Suprapubic skin (tissue), 4 donors: ENCODE results near the gene UNKL. TPM values are rescaled to one million over a fixed set of nuclear protein-coding genes. Genes with fewer than 3 reads are reported as not detected.

Experiments used
- DNase-seq, 2 donors: peaks; one replicate each; pipeline ENCODE4 v3.0.0-alpha.2; 2019; ENCODE audit warnings: low spot score in 2 of 2
- H3K27ac ChIP-seq: fragments of 200-600 bp; sonication (generic); one replicate; pipeline ENCODE4 v1.5.1; 2019
- H3K27me3 ChIP-seq: fragments of 200-600 bp; sonication (generic); one replicate; pipeline ENCODE4 v1.5.1; 2019
- H3K36me3 ChIP-seq: fragments of 200-600 bp; sonication (generic); one replicate; pipeline ENCODE4 v1.5.1; 2019
- H3K4me1 ChIP-seq: fragments of 200-600 bp; sonication (generic); one replicate; pipeline ENCODE4 v1.5.1; 2019
- H3K4me3 ChIP-seq: fragments of 200-600 bp; sonication (generic); one replicate; pipeline ENCODE4 v1.5.1; 2019; ENCODE audit warnings: mild to moderate bottlenecking
- H3K9me3 ChIP-seq: fragments of 200-600 bp; sonication (generic); one replicate; pipeline ENCODE4 v1.5.1; 2019
- CTCF ChIP-seq, 2 donors: fragments of 200-600 bp in 1 of 2; fragments of 450-650 bp in 1 of 2; sonication (generic) in 1 of 2; IDR thresholded peaks; one replicate each; pipeline ENCODE4 v1.5.1; 2016 to 2019; ENCODE audit warnings: antibody characterized with exemption in 2 of 2, mild to moderate bottlenecking in 1 of 2, moderate library complexity in 1 of 2
- EP300 ChIP-seq: sonication (generic); formaldehyde crosslinking; IDR thresholded peaks from one replicate; pipeline ENCODE4 v1.6.1; 2017; ENCODE audit warnings: antibody characterized with exemption
- POLR2A ChIP-seq, 2 donors: fragments of 450-650 bp; IDR thresholded peaks; one replicate each; pipeline ENCODE4 v1.6.1; 2017; ENCODE audit warnings: antibody characterized with exemption in 2 of 2, mild to moderate bottlenecking in 2 of 2, moderate library complexity in 2 of 2
- POLR2AphosphoS5 ChIP-seq, 3 donors: sonication (generic); formaldehyde crosslinking; IDR thresholded peaks; one replicate each; pipeline ENCODE4 v1.6.1; 2017; ENCODE audit warnings: antibody characterized with exemption in 3 of 3
- WGBS: methylation state at CpG from one replicate; pipeline ENCODE4 v1.1.5; 2018; 5-methylcytosine and 5-hydroxymethylcytosine counted together
- total RNA-seq, 4 donors: library from RNA; depleted of rRNA; stranded (reverse); fragments of >200 nt; gene quantifications; one replicate each; pipeline ENCODE4 v1.1.0, GENCODE V29; 2016

The UNKL gene
- total RNA-seq, 4 donors from 2014 or later = 13.0 to 81.0 (median 33.4) TPM

- Histone ChIP-seq H3K9me3 (no peaks in the 10 kb centered on the region), H3K36me3 (peaks cover 76% of the 10 kb centered on the region), H3K4me3 (no peak overlapping the region), H3K27ac (no peak overlapping the region), H3K4me1 (no peaks in the 10 kb centered on the region), H3K27me3 (no peaks in the 10 kb centered on the region)
- no peak for DNase-seq
- WGBS = 70% methylated on average over 26 of the region's 35 CpGs
- no peak for TF ChIP-seq POLR2A (IDR thresholded peaks at IDR 0.05)
- no peak for TF ChIP-seq EP300
- TF ChIP-seq POLR2AphosphoS5 (IDR thresholded peaks at IDR 0.05) = no peak
- no peak for TF ChIP-seq CTCF (IDR thresholded peaks at IDR 0.05)
These were observed 90.9 kb downstream of the UNKL start for GRCh38 chr16:1323296-1324239.

GRCh38 chr16:1322407-1322806 lies 92.1 kb downstream of the UNKL start:
- H3K4me1 ChIP-seq = no peaks in the 10 kb centered on the region
- DNase-seq = no peak
- no peaks in the 10 kb centered on the region for H3K9me3 ChIP-seq
- no peaks in the 10 kb centered on the region for H3K27me3 ChIP-seq
- H3K27ac ChIP-seq = no peak overlapping the region
- no peak for TF ChIP-seq POLR2A (IDR thresholded peaks at IDR 0.05)
- TF ChIP-seq POLR2AphosphoS5 (IDR thresholded peaks at IDR 0.05) = no peak
- no peak for TF ChIP-seq CTCF (IDR thresholded peaks at IDR 0.05)
- no peak for TF ChIP-seq EP300
- WGBS = 100% methylated on average over 8 of the region's 8 CpGs
- H3K4me3 ChIP-seq = no peak overlapping the region
- peaks cover 87% of the 10 kb centered on the region for H3K36me3 ChIP-seq

- 93% methylated on average over 5 of the region's 22 CpGs for WGBS
- DNase-seq = no peak
- H3K27me3 ChIP-seq = no peaks in the 10 kb centered on the region
- H3K9me3 ChIP-seq = no peaks in the 10 kb centered on the region
- TF ChIP-seq POLR2AphosphoS5 (IDR thresholded peaks at IDR 0.05) (no peak), EP300 (no peak)
- H3K4me3 ChIP-seq = no peak overlapping the region
- H3K4me1 ChIP-seq = no peaks in the 10 kb centered on the region
- peaks cover 98% of the 10 kb centered on the region for H3K36me3 ChIP-seq
- H3K27ac ChIP-seq = no peak overlapping the region
These were observed 93.8 kb downstream of the UNKL start for GRCh38 chr16:1320658-1321240.

GRCh38 chr16:1320097-1320496 lies 94.4 kb downstream of the UNKL start:
- Histone ChIP-seq H3K27me3 (no peaks in the 10 kb centered on the region), H3K4me1 (no peaks in the 10 kb centered on the region), H3K36me3 (peaks cover 98% of the 10 kb centered on the region), H3K9me3 (no peaks in the 10 kb centered on the region), H3K4me3 (no peak overlapping the region), H3K27ac (no peak overlapping the region)
- no peak for TF ChIP-seq EP300
- no peak for TF ChIP-seq CTCF (IDR thresholded peaks at IDR 0.05)
- TF ChIP-seq POLR2AphosphoS5 (IDR thresholded peaks at IDR 0.05) = no peak
- TF ChIP-seq POLR2A (IDR thresholded peaks at IDR 0.05) = no peak
- no peak for DNase-seq
- WGBS = 83% methylated on average over 12 of the region's 12 CpGs

- TF ChIP-seq EP300 (no peak), CTCF (IDR thresholded peaks at IDR 0.05) (no peak), POLR2AphosphoS5 (IDR thresholded peaks at IDR 0.05) (no peak), POLR2A (IDR thresholded peaks at IDR 0.05) (no peak)
- no peak for DNase-seq
- Histone ChIP-seq H3K27me3 (no peaks in the 10 kb centered on the region), H3K4me3 (no peak overlapping the region), H3K4me1 (no peaks in the 10 kb centered on the region), H3K27ac (no peak overlapping the region), H3K9me3 (no peaks in the 10 kb centered on the region), H3K36me3 (peaks cover 98% of the 10 kb centered on the region)
- WGBS = 92% methylated on average over 33 of the region's 33 CpGs
These were observed 95.5 kb downstream of the UNKL start for GRCh38 chr16:1319041-1319440.
